Stimulated activated CD8-positive, alpha-beta memory T cell treated with anti-CD3 and anti-CD28 coated beads, Interleukin-7, amount 100 ng/mL, for 24 hours (primary cell): ENCODE data around the gene RNF138.
"Not testable (repeated sequence)": the region's sequence is repeated elsewhere in the genome, so short reads cannot be mapped to it uniquely, and the experiment has no call there.

Experiments used
- DNase-seq: peaks from one replicate; pipeline ENCODE4 v3.0.0-alpha.2; 2020; ENCODE audit warnings: low read depth

RNF138 gene

DNA sequence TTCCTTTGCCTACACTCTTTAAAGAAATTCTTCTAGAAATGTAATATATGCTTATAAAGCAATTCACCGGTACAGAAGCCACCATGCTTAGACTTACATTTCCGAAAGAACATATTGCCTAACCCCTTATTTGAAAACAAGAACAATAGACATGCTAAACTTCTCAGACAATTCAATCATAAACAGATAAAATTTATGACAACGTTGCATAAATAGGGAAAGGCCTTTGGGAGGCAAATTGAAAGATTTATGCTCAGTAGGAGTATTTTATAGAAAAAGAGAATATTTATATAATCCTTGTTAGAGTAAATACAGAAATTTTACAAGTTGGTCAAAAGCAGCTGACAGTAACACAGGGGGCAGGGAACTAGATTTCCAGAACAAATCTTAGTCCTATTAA lies 82.0 kb downstream of the RNF138 start:
- no peak for DNase-seq

DNA sequence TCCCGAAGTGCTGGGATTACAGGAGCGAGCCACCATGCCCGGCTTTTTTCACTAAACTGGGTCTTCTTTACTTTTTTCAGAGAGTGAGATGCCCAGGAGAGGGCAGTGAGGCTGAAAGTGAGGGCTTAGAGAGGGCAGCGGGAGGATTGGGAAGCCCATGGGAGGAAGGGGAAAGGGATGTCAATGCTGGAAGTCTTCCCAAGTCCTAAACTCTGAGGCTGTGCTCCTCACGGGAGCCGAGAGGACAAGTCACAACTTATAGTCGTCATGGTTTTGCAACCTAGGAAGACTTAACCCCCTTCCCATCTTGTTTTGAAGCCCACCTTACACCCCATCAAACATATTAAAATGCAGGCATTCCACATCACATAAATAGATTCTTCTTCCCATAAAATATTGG lies 83.0 kb downstream of the RNF138 start:
- DNase-seq: no peak

DNA sequence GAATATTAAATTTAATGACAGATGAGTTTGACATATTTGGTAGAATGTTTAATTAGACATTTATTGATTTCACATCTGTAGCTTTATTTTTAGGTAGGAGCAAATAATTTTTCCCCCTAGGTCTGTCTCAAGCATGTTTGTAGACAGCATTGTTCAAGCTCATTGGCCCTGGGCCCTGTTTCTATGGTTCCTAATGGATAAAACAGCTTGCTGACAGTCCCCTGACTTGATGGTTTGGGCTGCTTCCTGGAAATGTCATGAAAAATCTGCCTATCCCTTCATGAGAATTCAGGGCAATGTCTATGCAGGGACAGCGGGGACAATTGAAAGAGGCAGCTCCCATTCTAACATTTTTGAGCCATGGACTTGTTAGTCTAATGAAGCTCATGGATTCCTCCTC lies 83.6 kb downstream of the RNF138 start:
- no peak for DNase-seq

DNA sequence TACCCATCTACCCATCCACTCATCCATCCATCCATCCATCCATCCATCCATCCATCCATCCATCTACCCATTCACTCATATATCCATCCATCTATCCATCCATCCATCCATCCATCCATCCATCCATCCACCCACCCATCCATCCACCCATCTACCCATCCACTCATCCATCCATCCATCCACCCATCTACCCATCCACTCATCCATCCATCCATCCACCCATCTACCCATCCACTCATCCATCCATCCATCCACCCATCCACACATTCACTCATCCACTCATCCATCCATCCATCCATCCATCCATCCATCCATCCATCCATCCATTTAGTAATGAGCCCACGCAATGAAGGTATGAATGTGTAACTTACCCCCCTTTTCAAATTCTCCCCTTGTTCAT lies 85.1 kb downstream of the RNF138 start:
- not testable (repeated sequence) for DNase-seq

DNA sequence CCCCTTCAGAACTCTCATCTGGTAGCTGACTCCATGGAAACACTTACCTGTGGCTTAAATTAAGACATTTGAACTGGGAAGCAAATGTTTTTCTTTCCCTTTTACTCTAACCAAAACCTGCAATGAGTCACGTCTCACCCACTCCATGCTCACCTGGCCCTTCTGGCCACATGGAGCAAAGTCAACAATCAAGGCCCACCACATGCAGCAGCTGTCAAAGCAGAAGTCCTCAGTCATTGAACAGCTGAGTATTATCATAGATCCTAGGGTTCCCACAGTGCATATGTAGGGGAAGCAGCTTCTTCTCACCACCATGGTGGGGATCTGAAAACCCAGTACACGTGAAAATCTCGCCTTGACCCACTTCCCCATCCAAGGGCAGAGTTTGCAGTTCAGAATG lies 85.9 kb downstream of the RNF138 start:
- DNase-seq: no peak
